LNCaP clone FGC (cell line): ENCODE measurements around the gene SHQ1.

Experiments used
- DNase-seq: peaks from one replicate; pipeline ENCODE4 v3.0.0-alpha.2; 2011; ENCODE audit warnings: low read depth
- H3K4me3 ChIP-seq: 2 replicates; pipeline ENCODE4 v1.5.1; 2011; ENCODE audit warnings: mild to moderate bottlenecking, low read depth, low read length, control low read depth
- CTCF ChIP-seq: IDR thresholded peaks from 2 replicates; pipeline ENCODE4 v1.5.1; 2012; ENCODE audit warnings: mild to moderate bottlenecking; ENCODE audit not compliant: control insufficient read depth, insufficient read depth; ENCODE audit errors: extremely low read depth

Gene SHQ1

GRCh38 chr3:72872183-72872582 is 23.9 kb upstream of the SHQ1 start:
- DNase-seq = no peak
- H3K4me3 ChIP-seq = no peak overlapping the region
- no peak for TF ChIP-seq CTCF

- TF ChIP-seq CTCF = no peak
- H3K4me3 ChIP-seq = no peak overlapping the region
- no peak for DNase-seq
These were observed 14.3 kb upstream of the SHQ1 start for GRCh38 chr3:72862314-72863090.

- no peak for TF ChIP-seq CTCF
- DNase-seq = no peak
- no peak overlapping the region for H3K4me3 ChIP-seq
These were observed 12.6 kb upstream of the SHQ1 start for GRCh38 chr3:72860846-72861245.

GRCh38 chr3:72860053-72860452 is 11.8 kb upstream of the SHQ1 start:
- no peak for DNase-seq
- H3K4me3 ChIP-seq = no peak overlapping the region
- no peak for TF ChIP-seq CTCF

- no peak for DNase-seq
- H3K4me3 ChIP-seq = no peak overlapping the region
- no peak for TF ChIP-seq CTCF
These were observed 6.8 kb upstream of the SHQ1 start for GRCh38 chr3:72855001-72855400.

- TF ChIP-seq CTCF = no peak
- H3K4me3 ChIP-seq = peak overlapping the region; percentile 83
These were observed 447 bp upstream of the SHQ1 start for GRCh38 chr3:72848703-72849081.

GRCh38 chr3:72847282-72847681 is 963 bp downstream of the SHQ1 start:
- peak overlapping the region; percentile 83 for H3K4me3 ChIP-seq
- no peak for TF ChIP-seq CTCF
- DNase-seq = no peak

More at GRCh38 chr3:72848703-72849081, 447 bp upstream of the SHQ1 start:
- no peak for DNase-seq
